Measurements from ENCODE around the gene RENBP.

Gene RENBP

GRCh38 chrX:153970357-153971123, 26.1 kb upstream of the RENBP start:
- DNase-seq (ENCODE audit: low read depth): no peak

- DNase-seq (ENCODE audit: low read depth): no peak
Measured at GRCh38 chrX:153969904-153970356, 25.5 kb upstream of the RENBP start.

GRCh38 chrX:153969125-153969903, 24.9 kb upstream of the RENBP start:
- DNase-seq (ENCODE audit: low read depth): no peak

- DNase-seq (ENCODE audit: low read depth): no peak
Measured at GRCh38 chrX:153968754-153969124, 24.3 kb upstream of the RENBP start.

GRCh38 chrX:153968255-153968654, 23.8 kb upstream of the RENBP start:
- no peak for DNase-seq (ENCODE audit: low read depth)

GRCh38 chrX:153967536-153968224, 23.2 kb upstream of the RENBP start:
- DNase-seq (ENCODE audit: low read depth): no peak

GRCh38 chrX:153966841-153967535, 22.5 kb upstream of the RENBP start:
- DNase-seq (ENCODE audit: low read depth): no peak

- no peak for DNase-seq (ENCODE audit: low read depth)
Measured at GRCh38 chrX:153966283-153966688, 21.8 kb upstream of the RENBP start.

- no peak for DNase-seq (ENCODE audit: low read depth)
Measured at GRCh38 chrX:153965406-153965805, 21.0 kb upstream of the RENBP start.

- DNase-seq (ENCODE audit: low read depth): no peak
Measured at GRCh38 chrX:153964105-153964504, 19.7 kb upstream of the RENBP start.

GRCh38 chrX:153963546-153963945, 19.1 kb upstream of the RENBP start:
- no peak for DNase-seq (ENCODE audit: low read depth)

- DNase-seq (ENCODE audit: low read depth): no peak
Measured at GRCh38 chrX:153961292-153961691, 16.8 kb upstream of the RENBP start.

- DNase-seq (ENCODE audit: low read depth): no peak
Measured at GRCh38 chrX:153960786-153961185, 16.3 kb upstream of the RENBP start.

- DNase-seq (ENCODE audit: low read depth): no peak
Measured at GRCh38 chrX:153960077-153960476, 15.6 kb upstream of the RENBP start.

GRCh38 chrX:153959649-153960048, 15.2 kb upstream of the RENBP start:
- DNase-seq (ENCODE audit: low read depth): no peak

- DNase-seq (ENCODE audit: low read depth): no peak
Measured at GRCh38 chrX:153958605-153959004, 14.2 kb upstream of the RENBP start.

GRCh38 chrX:153957224-153957623, 12.8 kb upstream of the RENBP start:
- DNase-seq (ENCODE audit: low read depth): no peak

- DNase-seq (ENCODE audit: low read depth): no peak
Measured at GRCh38 chrX:153956044-153956907, 11.8 kb upstream of the RENBP start.

GRCh38 chrX:153955228-153955732, 10.8 kb upstream of the RENBP start:
- DNase-seq (ENCODE audit: low read depth): no peak

GRCh38 chrX:153954558-153955227, 10.2 kb upstream of the RENBP start:
- no peak for DNase-seq (ENCODE audit: low read depth)
